CD4-positive, alpha-beta T cell treated with Interleukin-1 beta for 1 hour (primary cell): ENCODE measurements around the gene MAOA.
"Not testable (repeated sequence)": the region's sequence is repeated elsewhere in the genome, so short reads cannot be mapped to it uniquely, and the experiment has no call there.

ENCODE experiments used
- DNase-seq, 2 donors: peaks; one replicate each; pipeline ENCODE4 v3.0.0-alpha.2; 2020 to 2022

Gene MAOA

GRCh38 chrX:43718546-43718945 lies 62.4 kb downstream of the MAOA start:
- no peak for DNase-seq

GRCh38 chrX:43718956-43719355 lies 62.9 kb downstream of the MAOA start:
- DNase-seq, result no peak

- no peak for DNase-seq
Observed at GRCh38 chrX:43720082-43720481, 64.0 kb downstream of the MAOA start.

- DNase-seq, result no peak
Observed at GRCh38 chrX:43720961-43721360, 64.9 kb downstream of the MAOA start.

- not testable (repeated sequence) for DNase-seq
Observed at GRCh38 chrX:43725227-43725626, 69.1 kb downstream of the MAOA start.

- DNase-seq, result not testable (repeated sequence)
Observed at GRCh38 chrX:43727254-43727653, 71.2 kb downstream of the MAOA start.

- DNase-seq, result no peak
Observed at GRCh38 chrX:43728002-43728401, 71.9 kb downstream of the MAOA start.

- DNase-seq, result no peak
Observed at GRCh38 chrX:43728966-43729365, 72.9 kb downstream of the MAOA start.

- DNase-seq, result no peak
Observed at GRCh38 chrX:43731086-43731485, 75.0 kb downstream of the MAOA start.

- no peak for DNase-seq
Observed at GRCh38 chrX:43733699-43734098, 77.6 kb downstream of the MAOA start.

GRCh38 chrX:43734444-43734843 lies 78.3 kb downstream of the MAOA start:
- DNase-seq, result no peak

- DNase-seq, result no peak
Observed at GRCh38 chrX:43735534-43735933, 79.4 kb downstream of the MAOA start.

GRCh38 chrX:43735957-43736356 lies 79.9 kb downstream of the MAOA start:
- DNase-seq, result no peak

- no peak for DNase-seq
Observed at GRCh38 chrX:43741843-43742573, 85.9 kb downstream of the MAOA start.

- DNase-seq, result no peak
Observed at GRCh38 chrX:43743100-43743822, 87.2 kb downstream of the MAOA start.

GRCh38 chrX:43744284-43744683 lies 88.2 kb downstream of the MAOA start:
- no peak for DNase-seq

- DNase-seq, result no peak
Observed at GRCh38 chrX:43745938-43746721, 90.0 kb downstream of the MAOA start.

- no peak for DNase-seq
Observed at GRCh38 chrX:43747476-43747875, 91.4 kb downstream of the MAOA start.

GRCh38 chrX:43750248-43750676 lies 94.2 kb downstream of the MAOA start:
- peak; percentile 45 to 58 for DNase-seq

- no peak for DNase-seq
Observed at GRCh38 chrX:43753637-43754036, 97.5 kb downstream of the MAOA start.

GRCh38 chrX:43756076-43756475 lies 100.0 kb downstream of the MAOA start:
- DNase-seq, result no peak

- DNase-seq, result no peak
Observed at GRCh38 chrX:43758044-43758443, 101.9 kb downstream of the MAOA start.

GRCh38 chrX:43785930-43786591 lies 130.0 kb downstream of the MAOA start:
- no peak for DNase-seq
